NCI-H128 (cell line): Measurements from ENCODE around the gene BCAP31.
"Not testable (repeated sequence)": the region's sequence is repeated elsewhere in the genome, so short reads cannot be mapped to it uniquely, and the experiment has no call there.

Source experiments
- DNase-seq: peaks from one replicate; lab custom pipeline; 2025; ENCODE audit not compliant: unreplicated experiment; lab: John Stamatoyannopoulos, UW

The BCAP31 gene

GRCh38 chrX:153717445-153717844 is 6.7 kb downstream of the BCAP31 start:
- DNase-seq, result no peak

GRCh38 chrX:153714256-153714655 is 9.9 kb downstream of the BCAP31 start:
- DNase-seq, result no peak

DNA sequence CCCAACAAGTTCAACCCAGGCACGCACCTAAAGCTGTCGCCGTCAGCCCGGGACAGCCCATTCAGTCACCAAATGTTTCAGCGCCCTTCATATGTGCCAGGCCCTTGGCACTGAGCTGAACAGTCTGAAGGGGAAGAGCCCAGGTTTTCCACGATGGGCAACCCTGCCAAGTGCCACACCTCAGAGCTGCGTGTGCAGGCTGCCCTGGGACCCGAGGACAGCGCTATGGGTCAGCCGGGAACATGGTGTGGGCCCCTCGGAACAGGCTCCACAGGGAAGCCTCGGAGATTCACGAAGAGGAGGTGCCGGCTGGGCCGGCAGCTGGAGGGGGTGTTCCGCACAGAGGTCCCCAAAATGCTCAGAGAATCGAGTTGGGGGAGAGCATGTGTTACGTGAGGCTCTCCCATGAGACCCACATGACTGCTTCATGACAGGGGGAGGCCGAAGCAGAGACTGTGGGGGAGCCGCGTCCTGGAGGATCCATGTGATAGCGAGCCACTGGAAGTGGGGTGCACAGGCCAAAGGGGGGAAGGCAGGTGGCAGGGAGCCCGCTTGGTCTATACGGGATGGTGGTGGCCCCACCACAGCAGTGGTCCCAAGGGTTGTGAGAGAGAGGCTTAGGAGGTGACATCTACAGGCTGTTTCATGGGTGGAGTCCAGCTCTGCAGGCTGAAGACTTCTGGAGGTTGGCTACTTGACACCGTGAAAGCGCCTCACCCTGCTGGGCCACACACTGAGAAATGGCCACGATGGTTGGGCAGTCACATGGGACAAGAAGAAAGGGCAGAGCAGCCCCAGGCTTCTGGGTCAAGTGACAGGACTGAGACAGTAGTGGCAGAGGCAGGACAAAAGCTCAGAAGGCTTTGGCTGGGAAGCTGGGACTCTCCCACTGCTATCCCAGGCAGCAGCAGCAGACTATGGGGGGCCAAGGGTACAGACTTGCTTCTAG is 14.2 kb downstream of the BCAP31 start:
- no peak for DNase-seq

GRCh38 chrX:153708415-153708814 is 15.8 kb downstream of the BCAP31 start:
- DNase-seq, result peak; percentile 4

DNA sequence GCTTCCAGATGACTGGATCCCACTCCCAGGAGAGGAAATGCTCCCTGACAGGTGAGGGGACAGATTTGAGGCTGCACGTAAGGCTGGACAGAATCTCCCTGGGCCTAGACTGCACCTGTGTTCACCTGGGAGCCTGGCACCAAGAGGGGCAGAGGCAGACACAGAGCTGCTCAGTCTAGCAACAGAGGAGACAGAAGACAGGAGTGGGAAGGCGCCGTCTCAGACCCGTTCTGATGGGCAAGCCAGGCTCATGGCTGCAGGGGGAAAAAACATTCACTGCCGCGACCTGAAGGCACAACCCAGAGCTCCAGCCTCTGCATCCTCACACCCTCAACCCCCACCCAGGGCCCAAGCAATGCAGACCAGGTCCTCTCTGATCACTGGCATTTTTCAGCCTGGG is 16.8 kb downstream of the BCAP31 start:
- DNase-seq, result no peak

DNA sequence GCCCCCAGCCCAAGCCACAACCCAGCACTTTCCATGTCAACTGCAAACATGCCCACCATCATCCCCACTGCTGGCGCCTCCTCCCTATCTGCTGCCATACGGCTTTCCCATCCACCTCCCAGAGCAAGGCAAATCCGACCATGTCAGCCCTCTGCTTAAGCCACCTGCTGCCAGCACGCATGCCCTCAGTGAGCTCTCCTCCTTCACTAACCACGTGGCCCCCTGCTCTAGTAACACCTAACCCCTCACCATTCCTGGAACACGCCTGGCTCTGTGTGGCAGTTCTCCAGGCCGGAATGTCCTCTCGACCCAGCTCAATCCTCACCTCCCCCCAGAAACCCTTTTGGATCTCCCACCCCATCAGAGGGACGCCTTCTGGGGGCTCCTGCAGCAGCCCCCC is 17.4 kb downstream of the BCAP31 start:
- no peak for DNase-seq

DNA sequence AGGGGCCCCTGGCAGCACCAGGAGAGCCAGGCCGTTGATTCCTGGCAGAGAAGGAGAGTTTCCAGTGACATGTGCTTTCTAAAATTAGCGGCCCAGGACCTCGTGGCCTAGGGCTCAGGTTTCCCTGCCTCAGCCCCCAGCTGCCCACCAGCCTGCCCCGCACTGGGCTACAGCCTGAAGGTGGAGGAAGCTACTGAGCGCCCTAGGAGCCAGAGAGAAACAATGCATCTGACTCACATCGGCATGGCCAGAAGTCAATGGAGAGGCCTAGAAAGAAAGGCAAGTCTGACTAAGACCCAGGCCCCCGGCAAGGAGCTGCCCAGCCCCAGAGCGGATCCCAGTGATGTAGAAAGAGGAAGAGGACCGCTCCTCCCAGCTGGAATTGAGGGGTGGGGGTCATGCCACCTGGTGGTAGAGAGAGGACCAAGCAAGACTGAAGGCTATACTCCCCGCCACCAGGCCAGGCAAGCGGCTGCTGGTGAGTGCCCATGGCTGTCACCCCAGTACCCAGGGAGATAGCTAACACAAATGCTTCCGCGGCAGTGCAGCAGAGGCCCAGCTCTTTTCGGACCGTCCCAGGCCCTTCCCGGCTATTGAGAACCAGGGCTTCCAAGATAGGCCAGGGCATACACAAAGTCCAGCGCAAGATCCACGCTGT is 18.7 kb downstream of the BCAP31 start:
- DNase-seq, result not testable (repeated sequence)

DNA sequence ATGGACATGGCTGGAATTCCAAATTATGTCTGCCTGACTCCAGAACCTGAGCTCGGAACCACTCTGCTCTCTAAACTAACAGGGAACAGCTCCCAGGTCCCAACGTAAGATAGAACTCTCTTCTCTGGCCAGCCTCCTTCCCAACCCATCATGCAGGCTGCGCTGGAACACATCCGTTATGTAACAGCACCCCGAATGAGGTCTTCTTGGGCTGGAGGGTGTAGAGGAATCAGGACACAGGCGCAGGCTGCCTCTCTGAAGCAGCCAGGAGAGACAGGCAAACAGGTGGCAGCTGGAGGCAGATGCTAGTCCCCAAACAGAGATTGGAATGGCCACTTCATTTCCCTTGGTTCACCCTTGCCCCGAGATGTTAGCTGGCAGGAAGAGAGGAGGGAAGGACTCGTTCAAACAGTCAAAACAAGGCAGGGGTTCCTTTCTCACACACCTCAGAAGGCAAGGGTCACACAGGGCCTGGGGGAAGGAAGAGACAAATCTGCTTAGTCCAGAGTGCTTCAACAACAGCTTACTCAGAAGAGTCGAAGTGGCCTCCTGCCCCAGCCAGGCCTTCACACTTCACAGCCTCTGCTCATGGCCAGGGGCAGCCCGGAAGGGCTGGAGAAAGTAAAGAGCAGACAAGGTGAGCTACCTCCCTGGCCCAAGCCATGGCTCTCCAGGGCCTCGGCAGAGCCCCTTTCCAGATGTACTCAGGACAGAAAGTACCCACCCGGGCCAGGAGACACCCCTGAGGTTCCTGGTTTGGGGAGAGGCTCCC is 19.4 kb downstream of the BCAP31 start:
- not testable (repeated sequence) for DNase-seq

- DNase-seq, result no peak
Measured at GRCh38 chrX:153704021-153704526, 20.1 kb downstream of the BCAP31 start.

DNA sequence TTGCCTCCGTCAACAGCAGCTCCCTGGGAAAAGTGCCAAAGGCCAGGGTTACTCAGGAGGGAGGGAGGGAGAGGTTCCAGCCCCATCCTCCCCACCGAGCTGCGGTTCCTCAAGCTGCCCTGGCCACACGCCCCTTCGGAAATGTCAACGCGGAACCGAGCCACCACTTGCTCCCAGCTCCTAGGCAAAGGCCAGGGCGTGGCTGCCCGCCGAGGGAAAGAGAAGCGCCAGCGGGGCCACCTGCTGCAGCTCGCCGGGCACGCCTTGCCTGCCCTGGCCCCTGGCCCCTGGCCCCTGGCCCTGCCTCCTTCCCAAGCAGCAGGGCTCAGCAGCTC is 21.2 kb downstream of the BCAP31 start:
- no peak for DNase-seq

DNA sequence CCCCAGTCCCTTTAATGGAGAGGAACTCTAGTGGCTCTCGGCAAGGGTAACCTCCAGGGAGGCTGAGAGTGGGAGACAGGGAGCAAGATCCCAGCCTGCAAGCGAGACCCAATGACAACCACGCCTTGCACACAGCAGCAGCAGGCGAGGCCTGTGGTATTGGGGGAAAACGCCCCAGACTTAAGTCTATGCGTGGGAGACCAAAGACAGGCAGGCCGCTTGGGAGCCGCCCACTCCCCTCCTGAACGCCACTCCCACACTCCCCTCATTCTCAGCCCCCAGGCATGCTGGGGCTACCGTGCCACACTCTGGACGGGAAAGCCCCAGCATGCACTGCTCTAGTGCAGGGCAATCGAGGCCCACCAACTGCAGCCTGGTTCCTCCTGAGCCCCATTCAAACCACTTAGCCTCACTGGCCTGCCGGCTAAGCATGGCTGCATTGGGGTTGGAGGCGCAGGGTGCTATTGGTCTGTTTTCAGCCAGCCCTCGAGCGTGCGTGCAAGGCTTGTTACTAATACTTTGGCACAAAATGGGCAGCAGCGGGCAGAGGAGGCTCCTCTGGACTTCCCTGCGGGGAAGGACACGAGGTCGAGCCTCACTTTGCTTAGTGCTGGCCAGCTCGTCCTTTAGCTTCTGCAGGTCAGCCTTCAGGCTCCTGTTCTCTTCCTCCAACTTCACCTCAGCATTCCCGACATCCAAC is 21.7 kb downstream of the BCAP31 start:
- no peak for DNase-seq

- no peak for DNase-seq
Measured at GRCh38 chrX:153701706-153702105, 22.5 kb downstream of the BCAP31 start.

DNA sequence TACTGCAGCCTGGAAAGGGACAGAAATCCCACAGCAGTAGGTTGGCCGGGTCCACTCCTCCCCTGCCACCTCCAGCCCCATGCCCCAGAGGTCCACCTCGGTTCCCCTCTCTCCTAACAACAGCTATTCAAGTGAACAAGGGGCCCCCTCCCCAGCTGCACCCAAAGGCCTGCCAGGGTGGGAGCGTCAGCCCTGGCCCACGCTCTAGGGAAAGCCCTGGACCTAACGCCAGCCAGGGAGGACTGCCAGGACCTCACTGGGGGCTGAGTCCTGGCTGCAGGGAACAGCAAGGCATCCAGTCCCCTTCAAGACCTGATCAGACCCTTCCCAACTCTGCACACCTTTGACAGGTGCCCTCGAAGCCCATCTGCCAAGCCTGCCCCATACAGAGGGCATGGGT is 23.2 kb downstream of the BCAP31 start:
- no peak for DNase-seq

- DNase-seq, result no peak
Measured at GRCh38 chrX:153700376-153700945, 23.7 kb downstream of the BCAP31 start.

GRCh38 chrX:153699784-153700371 is 24.3 kb downstream of the BCAP31 start:
- DNase-seq, result not testable (repeated sequence)

DNA sequence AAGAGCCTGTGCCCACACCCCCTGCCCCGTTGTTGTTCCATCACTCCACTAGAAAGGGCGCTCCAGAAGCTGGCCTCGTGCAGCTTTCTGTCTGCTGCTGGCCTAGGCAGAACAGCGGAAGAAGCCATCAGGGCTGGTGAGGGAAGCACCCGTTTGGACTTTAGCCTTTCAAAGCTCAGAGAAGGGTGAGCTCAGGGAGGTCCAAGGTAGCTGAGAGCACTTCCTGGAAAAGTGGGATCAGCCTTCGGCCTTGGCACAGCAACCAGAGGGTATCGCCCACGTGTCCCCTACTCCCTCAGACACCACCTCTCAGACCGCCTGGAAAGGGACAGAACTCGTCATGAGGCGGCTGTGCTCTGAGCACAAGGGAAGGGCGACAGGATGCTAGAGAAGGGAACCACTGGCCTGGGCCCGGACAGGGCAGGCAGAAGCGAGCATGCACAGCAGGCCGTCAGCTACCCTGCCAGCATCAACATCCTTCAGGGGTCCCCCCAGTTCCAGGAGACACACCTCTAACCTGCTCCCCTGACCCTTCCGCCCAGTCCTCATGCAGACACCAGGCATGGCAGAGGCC is 24.9 kb downstream of the BCAP31 start:
- DNase-seq, result not testable (repeated sequence)

DNA sequence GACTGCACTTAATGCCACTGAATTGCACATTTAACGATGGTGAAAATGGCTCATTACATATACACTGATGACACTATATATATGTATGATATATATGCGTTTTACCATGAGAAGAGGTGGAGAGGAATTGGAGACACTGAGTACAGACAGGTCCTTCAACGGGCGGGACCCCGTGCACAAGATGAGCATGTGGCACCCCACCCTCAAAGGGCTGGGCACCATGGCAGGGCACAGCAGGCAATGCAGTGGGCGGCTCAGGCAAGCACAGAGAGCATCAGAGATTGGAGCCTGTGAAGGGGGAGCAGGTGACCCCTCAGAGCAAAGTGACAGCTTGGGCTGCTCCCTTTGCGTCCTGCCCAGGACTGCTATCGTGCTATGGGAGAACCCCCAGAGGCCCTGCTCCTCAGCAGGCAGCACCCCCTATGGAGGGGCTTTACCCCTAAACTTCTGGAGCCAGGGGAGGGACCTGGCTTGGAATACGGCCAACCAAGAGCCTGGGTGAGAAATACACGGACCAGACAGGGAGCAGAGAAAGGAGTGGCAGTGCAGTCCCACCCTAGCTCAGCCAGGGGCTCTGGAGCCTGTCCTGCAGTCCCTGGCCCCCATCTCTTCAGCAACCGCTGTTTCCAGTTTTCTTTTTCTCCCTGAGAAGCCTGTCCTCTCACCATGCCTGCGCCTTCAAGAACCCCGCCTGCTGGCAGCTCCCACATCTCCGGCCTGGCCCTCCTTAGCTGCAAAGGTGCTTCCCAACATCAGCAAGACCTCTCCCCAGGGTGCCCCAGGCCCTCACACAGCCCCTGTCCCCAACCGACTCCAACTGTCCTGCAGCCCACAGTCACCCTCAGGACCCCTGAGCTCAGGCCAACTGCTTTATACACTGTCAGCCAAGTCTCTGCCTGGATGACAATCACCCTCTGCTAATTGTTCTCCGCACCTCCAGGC is 26.0 kb downstream of the BCAP31 start:
- no peak for DNase-seq

- not testable (repeated sequence) for DNase-seq
Measured at GRCh38 chrX:153696986-153697722, 27.0 kb downstream of the BCAP31 start.
